ENCODE results near the gene USP2. TPM values are rescaled to one million over a fixed set of nuclear protein-coding genes. Genes with fewer than 3 reads are reported as not detected.

Gene USP2
- total RNA-seq, 1 experiment from 2014 or later: 5.7 TPM

GRCh38 chr11:119363081-119363850 lies 18.2 kb downstream of the USP2 start:
- Histone ChIP-seq H3K9ac (ENCODE audit: extremely low read depth, insufficient read length, low read length) (no peak overlapping the region), H4K91ac (ENCODE audit: insufficient read length, low read depth, low read length) (no peak overlapping the region)
- peak overlapping the region; percentile 48 to 71 for H3K4me3 Mint-ChIP-seq

More at GRCh38 chr11:119363081-119363850, 18.2 kb downstream of the USP2 start:
- peaks cover 42 to 43% of the 10 kb centered on the region in 2 experiments for H3K4me1 Mint-ChIP-seq
- peaks cover 67% of the 10 kb centered on the region for H3K27me3 Mint-ChIP-seq (ENCODE audit: low read depth)
- no peak overlapping the region for H2BK5ac ChIP-seq (ENCODE audit: insufficient read length, low read length)
- peaks cover 4% of the 10 kb centered on the region for H3K23me2 ChIP-seq (ENCODE audit: insufficient read length, low read depth, low read length, poor library complexity, severe bottlenecking)
- no peak overlapping the region for H3K14ac ChIP-seq (ENCODE audit: insufficient read depth, low read length)
- H3K9me3 Mint-ChIP-seq: peaks cover 2 to 5% of the 10 kb centered on the region in 2 experiments; a peak in 2 of 5 replicates
- no peak overlapping the region for H3K27ac Mint-ChIP-seq
- H3T11ph ChIP-seq (ENCODE audit: low read length): no peak overlapping the region
- no peak overlapping the region for H2BK120ac ChIP-seq (ENCODE audit: low read depth, low read length, poor library complexity, severe bottlenecking)
- H4K8ac ChIP-seq (replicated peaks; ENCODE audit: insufficient read length, low read depth, low read length): no peak overlapping the region
- H3K36me3 Mint-ChIP-seq (ENCODE audit: insufficient read depth in 1 of 3, low read depth in 3 of 3): peaks cover 5 to 22% (median 17%) of the 10 kb centered on the region in 3 experiments
- H3K9me3 ChIP-seq (ENCODE audit: control insufficient read depth, low read depth, low read length): no peaks in the 10 kb centered on the region
- no CpG with 5 or more reads among the region's 44 CpGs for WGBS (ENCODE audit: extremely low coverage, insufficient read length, low lambda C conversion rate)
- no peak overlapping the region for H3K23ac ChIP-seq (ENCODE audit: insufficient read length, low read depth, low read length)
- H2BK20ac ChIP-seq (ENCODE audit: low read depth, low read length, poor library complexity, severe bottlenecking): no peak overlapping the region
- H2AFZ ChIP-seq (ENCODE audit: low read length): no peak overlapping the region
- H3K4me2 ChIP-seq (ENCODE audit: insufficient read depth, insufficient read length, low read length): peak overlapping the region; percentile 60
- H2BK15ac ChIP-seq (ENCODE audit: low read depth, low read length): no peak overlapping the region
- H3K56ac ChIP-seq (ENCODE audit: insufficient read length, low read depth, low read length): no peak overlapping the region
- H4K5ac ChIP-seq (ENCODE audit: insufficient read length, low read depth, low read length): no peak overlapping the region
- peaks cover 23% of the 10 kb centered on the region; the same call in 1 of the 2 replicates for H3K27me3 ChIP-seq (ENCODE audit: insufficient read depth, low read length)
- peaks cover 4% of the 10 kb centered on the region for H4K20me1 ChIP-seq (ENCODE audit: control insufficient read depth, insufficient read depth, insufficient read length)
- H3K18ac ChIP-seq (ENCODE audit: insufficient read length, low read depth, low read length): no peak overlapping the region
- H3K79me1 ChIP-seq (ENCODE audit: insufficient read depth, low read depth, low read length, poor library complexity, severe bottlenecking): no peaks in the 10 kb centered on the region
- no peak overlapping the region for H2BK12ac ChIP-seq (ENCODE audit: insufficient read length, low read depth, low read length)
- no peak for DNase-seq
- no peak overlapping the region for H3K4ac ChIP-seq (ENCODE audit: low read depth, low read length)
- TF ChIP-seq, protein P1, sequence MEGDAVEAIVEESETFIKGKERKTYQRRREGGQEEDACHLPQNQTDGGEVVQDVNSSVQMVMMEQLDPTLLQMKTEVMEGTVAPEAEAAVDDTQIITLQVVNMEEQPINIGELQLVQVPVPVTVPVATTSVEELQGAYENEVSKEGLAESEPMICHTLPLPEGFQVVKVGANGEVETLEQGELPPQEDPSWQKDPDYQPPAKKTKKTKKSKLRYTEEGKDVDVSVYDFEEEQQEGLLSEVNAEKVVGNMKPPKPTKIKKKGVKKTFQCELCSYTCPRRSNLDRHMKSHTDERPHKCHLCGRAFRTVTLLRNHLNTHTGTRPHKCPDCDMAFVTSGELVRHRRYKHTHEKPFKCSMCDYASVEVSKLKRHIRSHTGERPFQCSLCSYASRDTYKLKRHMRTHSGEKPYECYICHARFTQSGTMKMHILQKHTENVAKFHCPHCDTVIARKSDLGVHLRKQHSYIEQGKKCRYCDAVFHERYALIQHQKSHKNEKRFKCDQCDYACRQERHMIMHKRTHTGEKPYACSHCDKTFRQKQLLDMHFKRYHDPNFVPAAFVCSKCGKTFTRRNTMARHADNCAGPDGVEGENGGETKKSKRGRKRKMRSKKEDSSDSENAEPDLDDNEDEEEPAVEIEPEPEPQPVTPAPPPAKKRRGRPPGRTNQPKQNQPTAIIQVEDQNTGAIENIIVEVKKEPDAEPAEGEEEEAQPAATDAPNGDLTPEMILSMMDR (conservative IDR thresholded peaks at IDR 0.05): no peak
- H3K4me1 ChIP-seq (ENCODE audit: insufficient read depth, low read length): peaks cover 7% of the 10 kb centered on the region; the same call in 1 of the 2 replicates
- no peak overlapping the region for H3K27ac ChIP-seq (ENCODE audit: insufficient read length, low read depth, low read length)
- H2AK5ac ChIP-seq (ENCODE audit: insufficient read length, low read length): no peak overlapping the region
- H3K79me2 ChIP-seq (ENCODE audit: insufficient read depth, low read length): no peaks in the 10 kb centered on the region
